NCI-H748 (cell line): ENCODE results near the gene SSH3.

Experiments used
- DNase-seq: peaks from one replicate; lab custom pipeline; 2025; ENCODE audit not compliant: unreplicated experiment; lab: John Stamatoyannopoulos, UW

SSH3 gene

GRCh38 chr11:67279589-67280340 is 23.6 kb upstream of the SSH3 start:
- DNase-seq: no peak

GRCh38 chr11:67280341-67280787 is 23.0 kb upstream of the SSH3 start:
- no peak for DNase-seq

GRCh38 chr11:67280788-67281551 is 22.4 kb upstream of the SSH3 start:
- DNase-seq: no peak

- DNase-seq: no peak
Measured at GRCh38 chr11:67281552-67282150, 21.7 kb upstream of the SSH3 start.

- no peak for DNase-seq
Measured at GRCh38 chr11:67282155-67282875, 21.0 kb upstream of the SSH3 start.

- no peak for DNase-seq
Measured at GRCh38 chr11:67282876-67283371, 20.4 kb upstream of the SSH3 start.

- DNase-seq: no peak
Measured at GRCh38 chr11:67283481-67283963, 19.8 kb upstream of the SSH3 start.

- DNase-seq: no peak
Measured at GRCh38 chr11:67284811-67285540, 18.4 kb upstream of the SSH3 start.

GRCh38 chr11:67285541-67286498 is 17.5 kb upstream of the SSH3 start:
- no peak for DNase-seq

GRCh38 chr11:67286621-67287333 is 16.6 kb upstream of the SSH3 start:
- no peak for DNase-seq

- no peak for DNase-seq
Measured at GRCh38 chr11:67287355-67288197, 15.8 kb upstream of the SSH3 start.

- DNase-seq: no peak
Measured at GRCh38 chr11:67288198-67288451, 15.2 kb upstream of the SSH3 start.

- DNase-seq: peak; percentile 91
Measured at GRCh38 chr11:67288452-67289225, 14.7 kb upstream of the SSH3 start.

GRCh38 chr11:67289226-67289650 is 14.1 kb upstream of the SSH3 start, which contains the start of gene ANKRD13D:
Gene ANKRD13D (plus strand): TSS chr11:67289303. CDS start chr11:67289461, 158 bp downstream.
- DNase-seq: peak; percentile 88

- DNase-seq: peak; percentile 53
Measured at GRCh38 chr11:67289651-67290479, 13.5 kb upstream of the SSH3 start.

GRCh38 chr11:67290801-67291200 is 12.5 kb upstream of the SSH3 start:
- DNase-seq: no peak
